H1 (cell line): ENCODE data around the gene PTTG1IP. TPM values are rescaled to one million over a fixed set of nuclear protein-coding genes. Genes with fewer than 3 reads are reported as not detected.
"Not testable (repeated sequence)": the region's sequence is repeated elsewhere in the genome, so short reads cannot be mapped to it uniquely, and the experiment has no call there.

Experiments
- CTCF ChIA-PET: fragments of 300-600 bp; sonication (Branson Sonifier 250); formaldehyde crosslinking; loops from one replicate; lab custom pipeline; 2021; ENCODE audit not compliant: partially characterized antibody; lab: Charles Lee
- POLR2A ChIA-PET: fragments of 300-600 bp; sonication (Branson Sonifier 250); formaldehyde crosslinking; loops from one replicate; lab custom pipeline; 2021; ENCODE audit warnings: inconsistent platforms; ENCODE audit not compliant: partially characterized antibody; lab: Charles Lee
- DNase-seq, 2 experiments: peaks; one replicate each; pipeline versions ENCODE4 v3.0.0 to v3.0.0-alpha.2; 2010 to 2022; ENCODE audit warnings: low spot score in 2 of 2, low read depth in 1 of 2, mixed read lengths in 1 of 2
- FAIRE-seq: peaks from 2 replicates; lab custom pipeline; 2011; peaks lifted over from hg19 to GRCh38; lab: Jason Lieb, UNC
- H2AFZ ChIP-seq: 2 replicates; pipeline ENCODE4 v1.8.1; 2012; ENCODE audit warnings: low read length, inconsistent platforms
- H2AK5ac ChIP-seq: 2 replicates; pipeline ENCODE4 v1.6.1; 2013; ENCODE audit warnings: low read depth, low read length
- H2BK120ac ChIP-seq: replicated peaks from 2 replicates; pipeline ENCODE3; 2013; ENCODE audit warnings: low read depth, low read length, inconsistent platforms
- H2BK12ac ChIP-seq: 2 replicates; pipeline ENCODE4 v1.6.1; 2013; ENCODE audit warnings: low read depth, low read length
- H2BK15ac ChIP-seq: 2 replicates; pipeline ENCODE4 v1.6.1; 2013; ENCODE audit warnings: low read length
- H2BK20ac ChIP-seq: 2 replicates; pipeline ENCODE4 v1.6.1; 2013; ENCODE audit warnings: low read length
- H2BK5ac ChIP-seq: 2 replicates; pipeline ENCODE4 v1.6.1; 2013; ENCODE audit warnings: low read depth, low read length
- H3K14ac ChIP-seq: 2 replicates; pipeline ENCODE4 v1.6.1; 2013; ENCODE audit warnings: inconsistent platforms; ENCODE audit not compliant: insufficient read length
- H3K18ac ChIP-seq: 2 replicates; pipeline ENCODE4 v1.6.1; 2013; ENCODE audit warnings: low read length; ENCODE audit errors: extremely low read depth
- H3K23ac ChIP-seq: 2 replicates; pipeline ENCODE4 v1.6.1; 2013; ENCODE audit warnings: inconsistent platforms; ENCODE audit not compliant: insufficient read length
- H3K23me2 ChIP-seq: 2 replicates; pipeline ENCODE4 v1.6.1; 2013; ENCODE audit warnings: low read depth, low read length
- H3K27ac ChIP-seq: 2 replicates; pipeline ENCODE4 v1.6.1; 2011; ENCODE audit warnings: low read depth, low read length, inconsistent platforms
- H3K27me3 ChIP-seq, 4 experiments: replicated peaks in 1 of 4; 1 replicate in 1 of 4; 2 replicates in 3 of 4; pipeline versions ENCODE4 v1.6.1 to v1.8.1; 2011 to 2013; ENCODE audit warnings: low read length in 3 of 4, mild to moderate bottlenecking in 3 of 4, inconsistent platforms in 2 of 4, mixed read lengths in 2 of 4, moderate library complexity in 1 of 4; ENCODE audit not compliant: control insufficient read depth in 3 of 4, insufficient read depth in 3 of 4; ENCODE audit errors: extremely low read depth in 1 of 4
- H3K36me3 ChIP-seq, 4 experiments: 2 replicates each; pipeline versions ENCODE4 v1.6.1 to v1.8.1; 2011 to 2013; ENCODE audit warnings: mild to moderate bottlenecking in 4 of 4, low read length in 3 of 4, moderate library complexity in 2 of 4, control low read depth in 1 of 4, inconsistent platforms in 1 of 4; ENCODE audit not compliant: insufficient read depth in 4 of 4, control insufficient read depth in 2 of 4
- H3K4ac ChIP-seq: replicated peaks from 2 replicates; pipeline ENCODE3; 2013; ENCODE audit warnings: low read length, low read depth, mixed read lengths, inconsistent platforms; ENCODE audit not compliant: insufficient read length
- H3K4me1 ChIP-seq, 4 experiments: replicated peaks in 1 of 4; 1 replicate in 1 of 4; 2 replicates in 3 of 4; pipeline versions ENCODE4 v1.6.1 to v1.8.1; 2011 to 2013; ENCODE audit warnings: low read length in 3 of 4, inconsistent platforms in 2 of 4, mixed read lengths in 1 of 4; ENCODE audit not compliant: insufficient read depth in 4 of 4, control insufficient read depth in 3 of 4
- H3K4me2 ChIP-seq, 2 experiments: 2 replicates each; pipeline versions ENCODE4 v1.6.1 to v1.8.1; 2011 to 2013; ENCODE audit warnings: low read depth in 2 of 2, low read length in 2 of 2, control low read depth in 1 of 2, inconsistent platforms in 1 of 2, mild to moderate bottlenecking in 1 of 2; ENCODE audit not compliant: insufficient read depth in 1 of 2
- H3K4me3 ChIP-seq, 4 experiments: fragments of 200-600, 300-600 bp in 1 of 4; sonication (generic), shearing (Covaris generic), sonication (Bioruptor Twin) in 1 of 4; 2 replicates each; pipeline versions ENCODE4 v1.5.1 to v1.8.1; 2011 to 2016; ENCODE audit warnings: low read length in 4 of 4, low read depth in 3 of 4, control low read depth in 2 of 4, inconsistent platforms in 2 of 4, mild to moderate bottlenecking in 2 of 4, mixed read lengths in 1 of 4, moderate library complexity in 1 of 4; ENCODE audit not compliant: insufficient read depth in 2 of 4; ENCODE audit errors: extremely low read depth in 1 of 4
- H3K56ac ChIP-seq: replicated peaks from 2 replicates; pipeline ENCODE3; 2013; ENCODE audit warnings: low read depth, mild to moderate bottlenecking, mixed read lengths, low read length, inconsistent platforms; ENCODE audit not compliant: insufficient read length
- H3K79me1 ChIP-seq: 2 replicates; pipeline ENCODE4 v1.6.1; 2013; ENCODE audit warnings: low read depth, low read length, control low read depth
- H3K79me2 ChIP-seq, 2 experiments: 2 replicates each; pipeline versions ENCODE4 v1.6.1 to v1.8.1; 2012 to 2013; ENCODE audit warnings: low read length in 2 of 2, mild to moderate bottlenecking in 2 of 2, inconsistent platforms in 1 of 2; ENCODE audit not compliant: insufficient read depth in 2 of 2, control insufficient read depth in 1 of 2
- H3K9ac ChIP-seq, 4 experiments: replicated peaks in 1 of 4; 1 replicate in 1 of 4; 2 replicates in 3 of 4; pipeline versions ENCODE4 v1.6.1 to v1.8.1; 2011 to 2013; ENCODE audit warnings: low read depth in 3 of 4, low read length in 3 of 4, control low read depth in 2 of 4, mild to moderate bottlenecking in 2 of 4, moderate library complexity in 2 of 4, inconsistent platforms in 1 of 4; ENCODE audit errors: extremely low read depth in 1 of 4
- H3K9me3 ChIP-seq, 2 experiments: 2 replicates each; pipeline versions ENCODE4 v1.6.1 to v1.8.1; 2012 to 2013; ENCODE audit warnings: mild to moderate bottlenecking in 2 of 2, moderate library complexity in 2 of 2, control low read depth in 1 of 2, inconsistent platforms in 1 of 2, low read depth in 1 of 2, low read length in 1 of 2, mixed read lengths in 1 of 2; ENCODE audit not compliant: insufficient read depth in 2 of 2
- H4K20me1 ChIP-seq, 2 experiments: replicated peaks in 1 of 2; 2 replicates each; pipeline versions ENCODE3 to v1.8.1; 2011 to 2013; ENCODE audit warnings: inconsistent platforms in 2 of 2, low read length in 2 of 2, mild to moderate bottlenecking in 1 of 2; ENCODE audit not compliant: insufficient read depth in 2 of 2, control insufficient read depth in 1 of 2
- H4K5ac ChIP-seq: 2 replicates; pipeline ENCODE4 v1.6.1; 2013; ENCODE audit warnings: low read length, low read depth, mixed read lengths, inconsistent platforms; ENCODE audit not compliant: insufficient read length
- H4K8ac ChIP-seq: 2 replicates; pipeline ENCODE4 v1.8.0; 2013; ENCODE audit warnings: mild to moderate bottlenecking, moderate library complexity, low read length, inconsistent platforms; ENCODE audit not compliant: insufficient read depth; ENCODE audit errors: extremely low read depth
- H4K91ac ChIP-seq: replicated peaks from 2 replicates; pipeline ENCODE3; 2013; ENCODE audit warnings: low read length, mixed read lengths, inconsistent platforms; ENCODE audit not compliant: insufficient read length
- BRCA1 ChIP-seq: IDR thresholded peaks from 2 replicates; pipeline ENCODE4 v1.6.1; 2012; ENCODE audit warnings: low read depth, low read length, improper control_type of control experiment
- CTBP2 ChIP-seq: IDR thresholded peaks from 2 replicates; pipeline ENCODE4 v1.7.0; 2011; ENCODE audit warnings: borderline replicate concordance, mild to moderate bottlenecking, moderate library complexity, mixed read lengths, low read length; ENCODE audit not compliant: insufficient read depth, insufficient read length
- TCF12 ChIP-seq: IDR thresholded peaks from 2 replicates; pipeline ENCODE4 v1.6.1; 2011; ENCODE audit warnings: low read depth, mild to moderate bottlenecking, low read length
- WGBS, 2 experiments: shearing (Covaris generic) in 1 of 2; methylation state at CpG; one replicate each; pipeline versions ENCODE4 v1.1.6 to v1.1.7; 2013 to 2015; ENCODE audit warnings: low lambda C conversion rate in 2 of 2, mixed read lengths in 2 of 2, inconsistent platforms in 1 of 2, low coverage in 1 of 2, missing lambda C conversion rate in 1 of 2; ENCODE audit not compliant: insufficient replicate concordance in 2 of 2, insufficient coverage in 1 of 2, insufficient read length in 1 of 2; ENCODE audit errors: extremely low coverage in 1 of 2, missing lambda C conversion rate in 1 of 2; 5-methylcytosine and 5-hydroxymethylcytosine counted together
- polyA plus RNA-seq, 7 experiments: library from polyadenylated mRNA; depleted of rRNA in 3 of 7; stranded (reverse) in 5 of 7; unstranded in 2 of 7; fragments of >200 nt in 5 of 7; fragments of 200-250 nt in 2 of 7; gene quantifications; 1 replicate in 5 of 7; 2 replicates in 1 of 7; 4 replicates in 1 of 7; pipeline versions ENCODE4 v1.2.1 to v1.2.3, GENCODE V29; 2011 to 2013; ENCODE audit warnings: missing spikeins in 2 of 7, mixed read lengths in 2 of 7
- total RNA-seq: library from RNA; stranded (reverse); fragmentation: NEBNext Ultra II Directional; extraction: Animal tissue kit (Norgen Biotek cat#: 25700); gene quantifications from 2 replicates; pipeline ENCODE4 v1.2.1, GENCODE V29; 2021

The PTTG1IP gene
- total and polyA plus RNA-seq, 2 of the 8 experiments (the other 6 are each of a cell fraction or from before 2014, with no cell fraction given), result 90.8 to 130 TPM

- no peak for TF ChIP-seq CTBP2
- TF ChIP-seq BRCA1, result no peak
- no peak for TF ChIP-seq TCF12
These were observed 40.1 kb upstream of the PTTG1IP start (continued) for GRCh38 chr21:44913425-44914175.

- not testable (repeated sequence) for H3K4me2 ChIP-seq, H3K36me3 ChIP-seq, H3K4me3 ChIP-seq, H2BK20ac ChIP-seq, H2BK120ac ChIP-seq, H3K79me1 ChIP-seq, H3K9ac ChIP-seq, H3K18ac ChIP-seq, H3K56ac ChIP-seq, H2BK12ac ChIP-seq, H3K4me1 ChIP-seq, H3K9me3 ChIP-seq, H4K5ac ChIP-seq, H4K91ac ChIP-seq, H3K27ac ChIP-seq, H3K27me3 ChIP-seq, FAIRE-seq, H4K20me1 ChIP-seq, H3K23ac ChIP-seq, H2AK5ac ChIP-seq, H2BK15ac ChIP-seq, H3K4ac ChIP-seq, H2BK5ac ChIP-seq, DNase-seq, H3K23me2 ChIP-seq, H2AFZ ChIP-seq, H3K14ac ChIP-seq, H3K79me2 ChIP-seq
- peak overlapping the region; percentile 28; the same call in 1 of the 2 replicates for H4K8ac ChIP-seq
- CTCF ChIA-PET, result interaction anchor here (0.6 to 4.4 kb wide), 6 partner anchors 15 to 151 kb away, joined by 3 to 28 read pairs (median 3); no protein-coding TSS in a partner anchor
- 77% methylated on average over 17 of the region's 25 CpGs; no CpG with 5 or more reads in 1 of the 2 experiments for WGBS, 2 experiments
- POLR2A ChIA-PET, result interaction anchor here (1.0 to 1.2 kb wide), 2 partner anchors 15 to 164 kb away, joined by 3 to 4 read pairs; no protein-coding TSS in a partner anchor
These were observed 39.3 kb upstream of the PTTG1IP start for GRCh38 chr21:44912506-44913412.
